HG02588 (cell line): ENCODE results near the gene PLLP.

ENCODE experiments used
- ATAC-seq: cut with Tn5 transposase; IDR thresholded peaks from one replicate; pipeline ENCODE4 v1.9.1; 2021; ENCODE audit warnings: mild to moderate bottlenecking, moderate library complexity; ENCODE audit not compliant: unreplicated experiment

Gene PLLP

DNA sequence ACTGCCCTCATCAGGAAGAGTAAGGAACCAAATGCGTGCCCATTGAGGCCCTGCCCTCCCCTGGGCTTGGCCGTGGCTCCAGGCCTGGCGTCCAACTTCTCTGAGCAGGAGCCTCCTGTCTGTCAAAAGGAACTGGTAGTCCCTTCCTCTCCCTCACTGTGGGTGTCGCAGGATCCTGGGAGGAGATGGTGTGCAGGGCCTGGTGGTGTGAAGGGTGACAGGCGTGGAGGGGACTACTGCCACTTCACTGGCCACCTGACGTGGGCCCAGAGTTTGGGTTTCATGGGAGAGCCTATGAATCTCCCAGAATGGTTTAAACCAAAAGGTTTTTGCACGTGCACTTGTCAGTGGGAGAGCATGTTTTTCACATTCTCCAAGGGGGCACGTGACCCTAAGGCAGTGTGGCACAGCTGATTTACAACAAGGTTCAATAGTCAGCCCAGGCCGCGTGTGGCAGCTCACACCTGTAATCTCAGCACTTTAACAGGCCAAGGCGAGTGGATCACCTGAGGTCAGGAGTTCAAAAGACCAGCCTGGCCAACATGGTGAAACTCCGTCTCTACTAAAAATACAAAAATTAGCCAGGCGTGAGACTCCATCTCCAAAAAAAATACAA lies 26.9 kb downstream of the PLLP start:
- ATAC-seq = no peak

DNA sequence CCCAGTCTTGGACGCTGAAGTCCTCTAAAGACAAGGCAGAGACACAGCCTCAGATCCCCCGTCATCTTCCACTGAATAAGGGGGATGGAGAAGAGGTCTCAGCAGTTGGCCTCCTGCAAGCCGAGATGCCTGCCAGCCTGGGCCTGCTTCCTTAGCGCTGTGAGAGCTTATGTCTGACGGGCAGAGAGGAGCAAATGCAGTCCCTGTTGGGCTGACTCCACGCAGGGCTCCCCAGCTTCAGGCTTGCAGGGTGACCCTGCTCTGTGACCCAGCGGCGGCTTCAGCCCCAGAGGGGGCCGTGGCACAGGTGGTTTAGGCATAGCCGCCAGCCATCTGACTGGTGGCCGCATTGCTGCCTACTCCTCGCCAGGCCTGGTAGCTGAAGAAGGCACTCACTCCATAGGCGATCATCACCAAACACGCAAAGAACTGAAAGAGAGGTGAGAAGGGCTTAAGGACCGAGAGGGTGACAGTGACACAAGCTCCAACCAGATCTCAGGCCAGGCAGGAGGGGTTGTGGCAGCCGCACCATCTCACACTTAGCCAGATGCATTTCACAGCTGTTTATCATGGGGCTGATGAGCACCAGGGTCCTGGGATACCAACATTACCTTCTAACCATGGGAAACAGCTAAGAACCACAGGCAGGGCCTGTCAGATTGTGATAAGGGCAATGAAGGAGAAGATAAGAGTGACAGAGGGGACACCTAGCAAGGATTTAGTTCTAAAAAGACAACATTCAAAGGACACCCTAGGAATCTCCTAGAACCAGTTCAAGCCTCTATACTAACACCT lies 27.7 kb downstream of the PLLP start:
- ATAC-seq = no peak

DNA sequence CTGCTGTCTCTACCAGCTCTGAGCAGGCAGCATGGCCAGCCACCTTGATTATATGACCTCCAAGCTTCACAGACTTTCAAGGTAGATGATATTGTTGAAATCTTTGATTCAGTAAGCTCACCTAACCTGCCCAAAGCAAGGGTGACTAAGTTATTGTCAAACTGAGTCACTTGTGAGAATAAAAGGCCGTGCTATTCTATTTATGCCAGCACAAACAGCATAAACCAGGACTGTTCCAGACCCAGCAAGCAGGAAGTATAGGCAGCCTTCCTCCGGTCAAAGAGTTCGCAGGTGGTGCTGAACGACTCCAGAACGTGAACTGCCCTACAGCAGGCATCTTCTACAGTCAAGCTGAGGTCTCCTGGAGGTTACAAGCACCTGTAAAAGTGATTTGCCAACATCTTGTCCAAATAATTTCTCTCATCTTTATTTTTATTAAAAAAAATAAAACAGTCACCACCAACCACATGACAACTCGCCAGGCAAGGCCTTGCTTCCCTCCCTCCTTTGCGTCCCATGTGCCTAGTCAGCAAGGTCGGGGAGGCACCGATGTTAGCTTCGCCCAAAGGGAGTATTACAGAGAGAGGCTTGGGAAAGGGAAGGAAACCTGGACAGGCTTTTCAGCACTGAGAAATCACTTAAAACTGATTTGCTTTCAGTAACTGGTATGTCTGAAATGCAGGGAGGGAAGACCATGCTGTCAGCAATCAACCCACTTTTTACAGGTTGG lies 28.6 kb downstream of the PLLP start:
- no peak for ATAC-seq

DNA sequence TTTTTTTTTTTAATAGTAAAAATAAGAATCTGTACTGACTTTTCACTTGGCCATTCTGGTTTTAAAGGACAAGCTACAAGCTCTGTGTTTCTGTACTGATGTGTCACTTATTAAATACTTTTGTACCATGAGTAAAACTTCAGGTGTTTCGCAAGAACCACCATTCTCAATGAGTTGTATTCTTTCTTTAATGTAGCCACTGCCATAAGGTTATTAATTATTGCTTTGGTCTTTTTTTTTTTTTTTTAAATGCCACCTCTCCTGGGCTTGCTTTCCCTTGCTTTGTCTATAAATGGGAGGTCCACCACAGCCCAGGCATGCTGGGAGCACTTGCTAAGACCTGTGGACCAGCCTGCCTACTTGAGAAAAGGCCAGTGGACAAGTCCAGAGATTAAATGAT lies 31.0 kb downstream of the PLLP start:
- ATAC-seq = no peak

DNA sequence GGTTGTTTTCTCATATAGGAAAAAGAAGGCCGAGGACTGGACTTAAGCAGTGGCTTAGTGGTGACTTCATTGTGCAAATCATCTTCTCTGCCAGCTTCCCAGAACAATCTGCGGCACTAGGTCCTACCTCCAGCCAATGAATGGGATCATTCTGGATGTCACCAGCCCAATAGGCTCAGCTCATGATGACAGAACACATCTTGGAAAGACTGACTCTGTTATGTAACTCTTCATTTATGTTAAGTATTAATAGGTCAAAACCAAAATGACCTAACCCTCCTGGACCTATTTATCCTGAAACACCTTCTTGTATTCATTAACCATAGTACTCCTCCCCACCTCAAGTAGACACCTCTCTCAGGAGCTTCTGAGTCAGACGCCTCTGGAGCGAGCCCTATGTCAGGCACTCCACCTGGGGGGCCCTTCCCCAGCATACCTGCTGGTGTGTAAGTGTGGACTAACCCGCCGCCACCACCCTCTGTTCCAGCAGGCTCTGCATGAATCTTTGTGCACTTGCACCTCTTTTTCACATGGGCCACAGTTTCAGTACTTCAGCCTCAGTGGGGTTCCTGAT lies 32.2 kb downstream of the PLLP start:
- ATAC-seq = no peak

GRCh38 chr16:57251352-57251751 lies 33.1 kb downstream of the PLLP start:
- ATAC-seq = no peak

DNA sequence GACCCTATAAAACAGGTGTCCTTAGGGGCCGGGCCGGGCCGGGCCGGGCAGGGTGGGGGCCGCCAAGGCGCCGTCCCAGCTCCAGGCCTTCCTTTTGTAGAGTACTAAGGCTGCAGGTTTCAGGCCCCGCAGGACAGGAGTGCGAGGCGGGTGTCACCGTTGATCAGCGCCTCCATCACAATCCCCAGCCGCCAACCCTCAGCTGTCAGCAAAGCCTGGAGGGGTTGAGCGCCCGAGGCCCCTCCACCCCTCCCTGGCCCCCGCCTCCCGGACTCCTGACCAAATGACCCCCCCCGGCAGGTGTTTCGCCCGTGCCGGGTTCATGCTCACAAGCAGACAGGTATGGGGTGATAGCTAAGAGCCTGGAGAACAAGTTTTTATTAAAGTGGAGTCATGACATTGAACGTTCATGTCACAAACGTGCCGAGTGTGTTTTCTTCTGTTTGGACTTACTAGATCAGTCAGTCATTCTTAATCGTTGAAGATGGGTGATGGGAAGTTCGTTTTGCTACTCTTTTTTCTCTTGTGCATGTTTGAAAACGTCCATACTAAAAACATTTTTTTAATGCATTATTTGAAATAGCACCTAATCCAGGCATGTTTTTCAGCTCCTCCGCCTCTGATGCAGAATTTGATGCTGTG lies 38.9 kb downstream of the PLLP start:
- ATAC-seq = no peak

DNA sequence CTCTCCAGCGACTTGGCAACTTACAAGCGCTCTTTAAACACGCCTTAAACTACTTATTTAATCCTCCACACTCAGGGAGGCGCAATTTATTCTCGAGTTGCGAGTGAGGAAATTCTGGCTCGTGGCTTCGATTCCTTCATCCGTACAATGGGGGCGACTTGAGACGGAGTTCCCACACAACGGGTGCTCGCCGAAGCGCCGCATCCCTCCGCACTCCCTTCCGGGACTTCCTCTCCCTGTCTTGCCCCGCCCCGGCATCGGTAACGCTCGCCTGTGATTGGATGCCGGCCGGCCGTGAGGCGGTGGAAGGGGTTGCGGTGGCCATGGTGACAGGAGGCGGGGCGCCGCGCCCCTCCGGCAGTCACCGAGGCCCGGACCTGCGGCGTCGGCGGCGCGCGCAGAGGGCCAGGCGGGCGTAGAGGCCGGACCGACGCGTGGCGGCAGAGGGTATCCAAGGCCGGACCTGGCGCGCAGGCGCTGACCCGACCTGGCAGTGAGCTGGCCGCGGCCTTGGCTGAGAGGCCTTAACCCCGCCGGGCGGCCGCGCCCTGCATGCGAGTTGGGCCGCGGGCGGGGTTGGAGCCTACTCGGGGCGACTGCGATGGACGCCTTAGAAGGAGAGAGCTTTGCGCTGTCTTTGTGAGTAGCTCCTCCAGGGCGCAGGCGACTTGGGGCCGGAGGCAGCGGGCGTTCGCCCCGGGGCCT lies 39.6 kb downstream of the PLLP start, which contains the start of gene ARL2BP:
TSS of gene ARL2BP (plus strand) at position 493 of the 705 bp plus-strand sequence. CDS start at position 602, 109 bp downstream.
- peak; percentile 96 for ATAC-seq

DNA sequence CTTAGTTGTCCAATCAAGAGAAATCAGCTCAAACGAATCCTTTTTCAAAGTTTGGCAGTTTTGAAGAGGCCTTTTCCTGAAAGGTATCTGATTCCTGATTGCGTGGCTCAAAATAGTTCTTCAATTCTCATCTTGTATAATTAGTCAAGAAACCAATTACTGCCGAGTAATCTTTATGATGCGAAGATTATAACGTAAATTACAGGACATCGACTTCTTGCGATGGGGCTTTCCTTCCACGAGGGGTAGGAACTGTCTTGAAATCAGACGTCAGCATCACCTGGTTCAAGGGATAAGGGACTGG lies 40.1 kb downstream of the PLLP start:
- ATAC-seq = peak; percentile 10

DNA sequence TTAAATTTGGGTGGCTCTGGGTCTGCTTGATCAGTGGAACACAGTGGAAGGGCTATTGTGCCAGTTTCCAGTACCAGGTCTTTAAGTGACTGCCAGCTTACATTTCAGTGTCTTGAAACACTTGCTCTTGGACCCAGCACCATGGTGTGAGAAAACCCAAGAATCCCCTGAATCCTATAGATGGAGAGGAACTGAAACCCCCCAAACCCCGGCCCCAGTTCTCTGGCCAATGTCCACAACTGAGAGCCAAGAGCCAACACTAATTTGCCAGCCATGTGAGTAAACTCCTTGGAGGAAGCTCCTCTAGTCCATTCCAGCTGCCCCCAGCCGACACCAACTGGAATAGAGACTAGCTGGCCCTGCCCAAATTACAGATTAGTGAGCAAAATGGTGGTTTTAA lies 41.8 kb downstream of the PLLP start:
- ATAC-seq = no peak

- no peak for ATAC-seq
These were observed 43.6 kb downstream of the PLLP start for GRCh38 chr16:57240851-57241250.

- no peak for ATAC-seq
These were observed 45.4 kb downstream of the PLLP start for GRCh38 chr16:57239107-57239506.

- no peak for ATAC-seq
These were observed 45.8 kb downstream of the PLLP start for GRCh38 chr16:57238682-57239081.

DNA sequence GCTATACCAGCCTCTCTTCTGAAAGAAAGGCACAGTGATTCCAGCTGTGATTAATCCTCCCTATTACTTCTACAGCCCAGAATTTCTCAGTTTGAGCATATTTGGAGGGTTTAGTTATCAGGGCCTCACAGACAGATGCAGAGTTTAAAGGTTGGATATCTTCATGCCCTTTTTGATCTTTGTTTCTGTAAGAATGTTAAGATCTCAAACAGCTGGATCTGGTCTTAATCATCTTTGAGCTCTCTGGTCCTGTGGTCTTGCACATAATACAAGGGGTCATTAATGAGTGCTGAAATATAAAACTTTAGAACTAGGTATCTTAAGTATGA lies 48.5 kb downstream of the PLLP start:
- ATAC-seq = no peak

DNA sequence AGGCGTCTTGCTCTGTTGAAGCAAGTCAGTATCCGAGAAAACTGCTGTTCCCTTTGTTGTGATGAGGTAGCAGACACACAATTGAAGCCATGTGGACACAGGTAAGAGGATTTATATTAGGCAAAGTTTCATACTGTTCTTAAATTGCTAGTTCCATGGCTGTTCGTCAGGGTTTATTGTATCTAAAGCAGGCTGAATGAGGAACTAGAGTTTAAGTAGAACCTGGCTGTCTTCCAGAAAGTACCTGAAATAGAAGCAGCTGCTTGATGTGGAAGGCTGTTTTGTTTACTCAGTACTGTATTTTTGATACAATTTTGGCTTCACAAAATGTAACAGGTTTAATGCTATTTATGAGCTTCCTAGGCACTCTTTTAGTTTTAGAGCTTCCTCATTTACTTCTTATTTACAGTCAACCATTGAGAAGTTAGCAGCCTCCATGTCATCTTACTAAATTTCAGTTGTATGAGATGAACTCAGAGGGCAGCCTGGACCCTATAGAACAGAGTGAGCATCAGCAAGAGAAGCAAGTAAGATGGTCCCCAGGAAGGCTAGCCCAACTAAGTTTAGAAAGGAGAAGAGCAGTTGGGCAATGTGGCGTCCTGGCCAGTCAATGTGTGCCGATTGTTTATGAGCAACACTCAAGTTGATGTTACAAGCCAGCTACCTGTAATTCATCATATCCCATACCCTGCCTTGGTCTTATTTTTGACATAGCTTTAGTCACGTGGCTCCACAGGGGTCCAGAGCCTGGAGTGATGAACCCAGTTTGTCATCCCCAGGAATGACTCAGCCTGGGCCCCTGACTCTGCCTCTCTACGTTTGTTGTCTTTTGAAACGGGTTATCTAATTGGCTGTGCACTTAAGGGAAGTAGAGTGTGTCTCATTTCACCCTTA lies 49.1 kb downstream of the PLLP start:
- ATAC-seq = no peak

DNA sequence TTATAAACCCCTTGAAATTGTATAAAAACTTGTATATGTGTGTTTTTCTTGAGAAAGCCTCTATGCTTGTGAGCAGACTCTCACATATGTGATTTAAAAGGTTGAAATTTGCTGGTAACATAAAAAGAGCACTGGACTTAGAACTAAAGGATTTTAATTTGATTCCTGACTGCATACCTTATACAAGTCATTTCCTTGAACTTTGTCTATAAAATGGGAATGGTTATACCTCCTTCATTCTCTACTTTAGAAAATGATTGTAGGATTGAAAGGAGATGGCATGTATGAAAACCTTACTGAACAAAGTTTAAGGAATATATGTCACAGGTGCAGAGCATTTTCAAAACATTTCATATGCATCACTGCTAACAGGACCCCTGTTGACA lies 49.8 kb downstream of the PLLP start:
- no peak for ATAC-seq

GRCh38 chr16:57233944-57234706 lies 50.3 kb downstream of the PLLP start:
- no peak for ATAC-seq

DNA sequence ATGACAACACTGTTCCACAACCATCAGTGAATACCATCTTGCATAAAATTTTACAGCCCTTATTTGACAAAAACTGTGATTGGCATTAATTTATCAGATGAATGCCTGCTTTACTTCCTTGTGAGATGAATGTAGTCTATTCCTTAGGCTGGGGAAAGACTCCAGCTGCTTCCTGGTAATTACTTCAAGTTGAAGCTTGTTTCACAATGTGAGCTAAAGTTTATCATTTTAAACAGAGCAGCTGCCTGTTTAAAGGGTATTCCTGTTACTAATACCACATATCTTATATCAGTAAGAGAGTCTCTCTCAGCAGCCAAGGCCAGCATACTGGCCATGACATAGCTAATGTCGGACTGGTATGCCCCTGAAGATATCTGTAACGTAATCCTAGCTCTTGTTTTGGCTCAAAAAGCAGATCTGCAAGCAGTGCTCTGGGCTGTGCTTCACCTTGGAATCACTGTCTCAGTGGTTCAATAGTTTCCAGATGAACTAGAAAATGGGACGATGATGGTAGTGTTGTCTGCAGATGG lies 52.6 kb downstream of the PLLP start:
- ATAC-seq = no peak

DNA sequence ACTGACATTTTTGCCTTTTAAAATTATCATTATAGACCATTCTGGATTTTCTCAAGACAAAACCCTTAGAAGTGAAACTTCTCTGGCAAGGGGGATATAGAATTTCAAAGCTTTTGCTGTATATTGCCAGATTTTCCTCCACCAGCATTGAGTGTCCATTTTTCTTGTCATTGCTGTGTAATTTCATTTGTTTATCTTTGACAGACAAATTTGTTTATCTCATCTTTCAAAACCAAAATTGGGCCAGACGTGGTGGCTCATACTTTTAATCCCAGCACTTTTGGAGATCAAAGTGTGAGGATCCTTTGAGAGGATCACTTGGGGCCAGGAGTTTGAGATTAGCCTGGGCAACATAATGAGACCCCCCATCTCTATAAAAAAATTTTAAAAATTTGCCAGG lies 55.4 kb downstream of the PLLP start:
- ATAC-seq = no peak
